Left ventricle myocardium inferior (tissue), 1 donor: ENCODE data around the gene RSRC1. TPM values are rescaled to one million over a fixed set of nuclear protein-coding genes. Genes with fewer than 3 reads are reported as not detected.

Experiments
- DNase-seq: peaks from one replicate; pipeline ENCODE4 v3.0.0-alpha.2; 2020
- H3K27ac ChIP-seq: fragments of 200-600 bp; replicated peaks from 2 replicates; pipeline ENCODE4 v1.8.0; 2021
- H3K27me3 ChIP-seq: fragments of 200-600 bp; 2 replicates; pipeline ENCODE4 v1.8.0; 2021; ENCODE audit warnings: low read depth
- H3K36me3 ChIP-seq: fragments of 200-600 bp; 2 replicates; pipeline ENCODE4 v1.8.0; 2021
- H3K4me1 ChIP-seq: fragments of 200-600 bp; 2 replicates; pipeline ENCODE4 v1.8.0; 2021
- H3K4me3 ChIP-seq: fragments of 200-600 bp; 2 replicates; pipeline ENCODE4 v1.8.0; 2021; ENCODE audit warnings: mild to moderate bottlenecking, moderate library complexity
- H3K9me3 ChIP-seq: fragments of 200-600 bp; replicated peaks from 2 replicates; pipeline ENCODE4 v1.8.0; 2021
- CTCF ChIP-seq: fragments of 200-600 bp; IDR thresholded peaks from 2 replicates; pipeline ENCODE4 v1.8.0; 2021; ENCODE audit warnings: antibody characterized with exemption, mild to moderate bottlenecking, borderline replicate concordance
- intact Hi-C: fragments of 100-400 bp; cut with micrococcal nuclease; formaldehyde crosslinking; loops from one replicate; pipeline ENCODE4 v1.11.0; 2022
- total RNA-seq: library from RNA; stranded (reverse); fragmentation: NEBNext Ultra II Directional; extraction: Animal tissue kit (Norgen Biotek cat#: 25700); gene quantifications from one replicate; pipeline ENCODE4 v1.2.1, GENCODE V29; 2021
- donor health status: DM: no; HTN: yes; CAD: no; lungs with severe emphysema.

The RSRC1 gene
- total RNA-seq, 1 donor from 2014 or later = 19.1 TPM

- peaks cover 11% of the 10 kb centered on the region for H3K36me3 ChIP-seq
- no peak for DNase-seq
- no peaks in the 10 kb centered on the region for H3K27me3 ChIP-seq
- intact Hi-C loops = no loop called here
- H3K4me3 ChIP-seq = no peak overlapping the region
- H3K9me3 ChIP-seq = peaks cover 3% of the 10 kb centered on the region
- no peak overlapping the region for H3K27ac ChIP-seq
- no peaks in the 10 kb centered on the region for H3K4me1 ChIP-seq
- no peak for TF ChIP-seq CTCF
Measured at GRCh38 chr3:158279609-158280008, 169.7 kb downstream of the RSRC1 start.

- DNase-seq = no peak
- H3K27me3 ChIP-seq = no peaks in the 10 kb centered on the region
- no peak overlapping the region for H3K4me3 ChIP-seq
- no peaks in the 10 kb centered on the region for H3K9me3 ChIP-seq
- no peak overlapping the region for H3K27ac ChIP-seq
- intact Hi-C loops = no loop called here
- no peaks in the 10 kb centered on the region for H3K4me1 ChIP-seq
- no peak for TF ChIP-seq CTCF
- H3K36me3 ChIP-seq = no peaks in the 10 kb centered on the region
Measured at GRCh38 chr3:158295771-158296170, 185.9 kb downstream of the RSRC1 start.

GRCh38 chr3:158297940-158298339 is 188.1 kb downstream of the RSRC1 start:
- TF ChIP-seq CTCF = no peak
- H3K27me3 ChIP-seq = no peaks in the 10 kb centered on the region
- H3K4me3 ChIP-seq = no peak overlapping the region
- no peaks in the 10 kb centered on the region for H3K4me1 ChIP-seq
- no peaks in the 10 kb centered on the region for H3K36me3 ChIP-seq
- no peaks in the 10 kb centered on the region for H3K9me3 ChIP-seq
- H3K27ac ChIP-seq = no peak overlapping the region
- intact Hi-C loops = no loop called here
- DNase-seq = no peak

- H3K4me1 ChIP-seq = no peaks in the 10 kb centered on the region
- no peak for DNase-seq
- H3K27ac ChIP-seq = no peak overlapping the region
- H3K36me3 ChIP-seq = no peaks in the 10 kb centered on the region
- H3K27me3 ChIP-seq = no peaks in the 10 kb centered on the region
- intact Hi-C loops = no loop called here
- H3K4me3 ChIP-seq = no peak overlapping the region
- no peak for TF ChIP-seq CTCF
- no peaks in the 10 kb centered on the region for H3K9me3 ChIP-seq
Measured at GRCh38 chr3:158308236-158308928, 198.5 kb downstream of the RSRC1 start.

GRCh38 chr3:158312560-158313141 is 202.8 kb downstream of the RSRC1 start:
- DNase-seq = no peak
- no peak overlapping the region for H3K27ac ChIP-seq
- intact Hi-C loops = no loop called here
- no peak for TF ChIP-seq CTCF
- H3K36me3 ChIP-seq = no peaks in the 10 kb centered on the region
- no peak overlapping the region for H3K4me3 ChIP-seq
- H3K4me1 ChIP-seq = no peaks in the 10 kb centered on the region
- no peaks in the 10 kb centered on the region for H3K9me3 ChIP-seq
- no peaks in the 10 kb centered on the region for H3K27me3 ChIP-seq
